Measurements from ENCODE around the gene GPR161. TPM values are rescaled to one million over a fixed set of nuclear protein-coding genes. Genes with fewer than 3 reads are reported as not detected.

Gene GPR161
- total and polyA plus RNA-seq, 2 experiments from 2014 or later: 7.9 to 11.6 TPM

DNA sequence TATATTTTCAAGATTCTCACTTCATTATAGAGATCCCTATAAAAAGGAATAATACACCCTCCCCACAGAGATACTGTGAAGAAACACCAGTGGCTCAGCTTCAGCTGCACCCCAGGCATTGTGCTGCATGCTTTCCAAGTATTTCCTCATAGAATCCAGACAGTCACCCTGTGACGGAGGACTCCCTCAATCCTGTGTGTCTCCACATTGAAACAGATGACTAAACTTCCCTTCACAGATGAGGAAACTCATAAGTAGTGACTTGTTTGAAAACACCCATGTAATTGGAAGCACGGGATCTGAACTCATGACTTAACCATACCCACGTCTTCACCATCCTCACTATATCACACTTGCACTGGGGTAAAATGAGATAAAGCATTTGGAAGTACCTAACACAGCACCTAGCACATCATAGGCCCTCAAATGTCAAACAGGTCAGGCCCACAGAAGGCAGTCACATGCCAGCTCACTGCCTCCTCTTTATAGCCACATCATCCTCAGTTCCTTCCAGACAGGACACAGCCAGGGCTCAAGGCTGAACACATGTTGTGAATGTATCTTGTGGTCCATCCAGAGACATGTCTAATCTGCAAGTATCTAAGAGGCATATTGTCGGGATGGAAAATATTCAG, 55.2 kb downstream of the GPR161 start:
- no peaks in the 10 kb centered on the region; the same call in 1 of the 2 replicates for H4K20me1 ChIP-seq (replicated peaks; ENCODE audit: insufficient read depth)
- no peaks in the 10 kb centered on the region for H3F3A ChIP-seq (replicated peaks; ENCODE audit: low read depth)
- H3K9me2 ChIP-seq (ENCODE audit: insufficient read depth): no peaks in the 10 kb centered on the region
- 0 out of 2 replicates have a peak, but pooled peaks cover under 1% of the 10 kb centered on the region for H3K36me3 ChIP-seq (ENCODE audit: insufficient read depth)
- TF ChIP-seq POLR2AphosphoS5 (IDR thresholded peaks at IDR 0.05; ENCODE audit: low read depth) (peak; percentile 10; the same call in 1 of the 2 replicates), NANOG (IDR thresholded peaks at IDR 0.05; ENCODE audit: borderline replicate concordance) (no peak)
- H3K4me1 ChIP-seq (ENCODE audit: insufficient read depth): no peaks in the 10 kb centered on the region
- Mint-ChIP-seq H3K4me1 (peaks cover 3% of the 10 kb centered on the region; the same call in 2 of the 3 replicates), H3K27me3 (ENCODE audit: insufficient read depth, low read depth, poor library complexity) (peaks cover 7% of the 10 kb centered on the region), H3K4me3 (no peak overlapping the region), H3K27ac (0 out of 2 replicates have a peak overlapping the region, but pooled peaks have one; percentile 50), H3K9me3 (no peaks in the 10 kb centered on the region), H3K36me3 (ENCODE audit: low read depth) (peaks cover 4% of the 10 kb centered on the region; the same call in 1 of the 3 replicates)
- H3K4me3 ChIP-seq: no peak overlapping the region
- ATAC-seq: no peak
- H2AFZ ChIP-seq: no peak overlapping the region
- no peak for DNase-seq (ENCODE audit: low spot score)
- no peak overlapping the region for H3K27ac ChIP-seq (ENCODE audit: low read depth)
- no peak overlapping the region for H3K4me2 ChIP-seq
- no peaks in the 10 kb centered on the region for H3K27me3 ChIP-seq (ENCODE audit: insufficient read depth)
- H3K79me2 ChIP-seq (replicated peaks; ENCODE audit: insufficient read depth): no peaks in the 10 kb centered on the region

DNA sequence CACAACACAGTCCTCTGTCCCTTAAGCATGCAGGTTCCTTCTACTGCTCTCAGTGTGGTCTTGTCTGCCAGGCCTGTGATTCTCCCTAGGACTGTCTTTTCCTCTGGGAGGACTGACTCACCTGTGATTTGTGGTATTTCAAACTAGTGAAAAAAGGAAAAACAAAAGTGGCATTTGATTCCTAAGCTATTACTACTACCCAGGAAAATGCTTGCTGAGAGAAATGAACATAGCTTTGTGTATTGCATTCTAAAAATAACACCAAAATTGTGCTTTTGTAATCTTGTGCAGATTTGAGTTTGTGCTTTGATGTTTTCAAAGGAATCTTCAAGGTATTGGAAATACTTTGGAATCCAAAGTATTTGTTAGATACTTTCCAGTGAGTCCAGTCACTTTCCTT, 57.0 kb downstream of the GPR161 start:
- Histone ChIP-seq H3K27ac (ENCODE audit: low read depth) (no peak overlapping the region), H4K20me1 (replicated peaks; ENCODE audit: insufficient read depth) (no peaks in the 10 kb centered on the region; the same call in none of the 2 replicates), H3K36me3 (ENCODE audit: insufficient read depth) (0 out of 2 replicates have a peak, but pooled peaks cover 8% of the 10 kb centered on the region), H3F3A (replicated peaks; ENCODE audit: low read depth) (no peaks in the 10 kb centered on the region), H3K4me2 (no peak overlapping the region), H3K79me2 (replicated peaks; ENCODE audit: insufficient read depth) (no peaks in the 10 kb centered on the region), H3K4me1 (ENCODE audit: insufficient read depth) (no peaks in the 10 kb centered on the region), H3K9me2 (ENCODE audit: insufficient read depth) (no peaks in the 10 kb centered on the region), H2AFZ (no peak overlapping the region), H3K4me3 (no peak overlapping the region), H3K27me3 (ENCODE audit: insufficient read depth) (no peaks in the 10 kb centered on the region)
- H3K4me1 Mint-ChIP-seq: peaks cover 3% of the 10 kb centered on the region; the same call in 2 of the 3 replicates
- no peak overlapping the region for H3K4me3 Mint-ChIP-seq
- H3K9me3 Mint-ChIP-seq: no peaks in the 10 kb centered on the region
- no peak for ATAC-seq
- peaks cover 4% of the 10 kb centered on the region; the same call in 1 of the 3 replicates for H3K36me3 Mint-ChIP-seq (ENCODE audit: low read depth)
- no peak for DNase-seq (ENCODE audit: low spot score)
- H3K27ac Mint-ChIP-seq: no peak overlapping the region
- peaks cover 5% of the 10 kb centered on the region for H3K27me3 Mint-ChIP-seq (ENCODE audit: insufficient read depth, low read depth, poor library complexity)
- TF ChIP-seq POLR2AphosphoS5 (IDR thresholded peaks at IDR 0.05; ENCODE audit: low read depth): no peak
- TF ChIP-seq, protein P1, sequence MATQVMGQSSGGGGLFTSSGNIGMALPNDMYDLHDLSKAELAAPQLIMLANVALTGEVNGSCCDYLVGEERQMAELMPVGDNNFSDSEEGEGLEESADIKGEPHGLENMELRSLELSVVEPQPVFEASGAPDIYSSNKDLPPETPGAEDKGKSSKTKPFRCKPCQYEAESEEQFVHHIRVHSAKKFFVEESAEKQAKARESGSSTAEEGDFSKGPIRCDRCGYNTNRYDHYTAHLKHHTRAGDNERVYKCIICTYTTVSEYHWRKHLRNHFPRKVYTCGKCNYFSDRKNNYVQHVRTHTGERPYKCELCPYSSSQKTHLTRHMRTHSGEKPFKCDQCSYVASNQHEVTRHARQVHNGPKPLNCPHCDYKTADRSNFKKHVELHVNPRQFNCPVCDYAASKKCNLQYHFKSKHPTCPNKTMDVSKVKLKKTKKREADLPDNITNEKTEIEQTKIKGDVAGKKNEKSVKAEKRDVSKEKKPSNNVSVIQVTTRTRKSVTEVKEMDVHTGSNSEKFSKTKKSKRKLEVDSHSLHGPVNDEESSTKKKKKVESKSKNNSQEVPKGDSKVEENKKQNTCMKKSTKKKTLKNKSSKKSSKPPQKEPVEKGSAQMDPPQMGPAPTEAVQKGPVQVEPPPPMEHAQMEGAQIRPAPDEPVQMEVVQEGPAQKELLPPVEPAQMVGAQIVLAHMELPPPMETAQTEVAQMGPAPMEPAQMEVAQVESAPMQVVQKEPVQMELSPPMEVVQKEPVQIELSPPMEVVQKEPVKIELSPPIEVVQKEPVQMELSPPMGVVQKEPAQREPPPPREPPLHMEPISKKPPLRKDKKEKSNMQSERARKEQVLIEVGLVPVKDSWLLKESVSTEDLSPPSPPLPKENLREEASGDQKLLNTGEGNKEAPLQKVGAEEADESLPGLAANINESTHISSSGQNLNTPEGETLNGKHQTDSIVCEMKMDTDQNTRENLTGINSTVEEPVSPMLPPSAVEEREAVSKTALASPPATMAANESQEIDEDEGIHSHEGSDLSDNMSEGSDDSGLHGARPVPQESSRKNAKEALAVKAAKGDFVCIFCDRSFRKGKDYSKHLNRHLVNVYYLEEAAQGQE (IDR thresholded peaks at IDR 0.05; ENCODE audit: unreplicated experiment): no peak
- no peak for TF ChIP-seq ZNF331 (CRISPR knock-in tag; IDR thresholded peaks at IDR 0.05; ENCODE audit: low read depth)
- TF ChIP-seq EZH2phosphoT487 (IDR thresholded peaks at IDR 0.05; ENCODE audit: unreplicated experiment): no peak
- no peak for TF ChIP-seq ZNF114 (CRISPR knock-in tag; IDR thresholded peaks at IDR 0.05)
- TF ChIP-seq, protein P2, sequence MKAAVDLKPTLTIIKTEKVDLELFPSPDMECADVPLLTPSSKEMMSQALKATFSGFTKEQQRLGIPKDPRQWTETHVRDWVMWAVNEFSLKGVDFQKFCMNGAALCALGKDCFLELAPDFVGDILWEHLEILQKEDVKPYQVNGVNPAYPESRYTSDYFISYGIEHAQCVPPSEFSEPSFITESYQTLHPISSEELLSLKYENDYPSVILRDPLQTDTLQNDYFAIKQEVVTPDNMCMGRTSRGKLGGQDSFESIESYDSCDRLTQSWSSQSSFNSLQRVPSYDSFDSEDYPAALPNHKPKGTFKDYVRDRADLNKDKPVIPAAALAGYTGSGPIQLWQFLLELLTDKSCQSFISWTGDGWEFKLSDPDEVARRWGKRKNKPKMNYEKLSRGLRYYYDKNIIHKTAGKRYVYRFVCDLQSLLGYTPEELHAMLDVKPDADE (IDR thresholded peaks at IDR 0.05): no peak
- TF ChIP-seq, protein P3, sequence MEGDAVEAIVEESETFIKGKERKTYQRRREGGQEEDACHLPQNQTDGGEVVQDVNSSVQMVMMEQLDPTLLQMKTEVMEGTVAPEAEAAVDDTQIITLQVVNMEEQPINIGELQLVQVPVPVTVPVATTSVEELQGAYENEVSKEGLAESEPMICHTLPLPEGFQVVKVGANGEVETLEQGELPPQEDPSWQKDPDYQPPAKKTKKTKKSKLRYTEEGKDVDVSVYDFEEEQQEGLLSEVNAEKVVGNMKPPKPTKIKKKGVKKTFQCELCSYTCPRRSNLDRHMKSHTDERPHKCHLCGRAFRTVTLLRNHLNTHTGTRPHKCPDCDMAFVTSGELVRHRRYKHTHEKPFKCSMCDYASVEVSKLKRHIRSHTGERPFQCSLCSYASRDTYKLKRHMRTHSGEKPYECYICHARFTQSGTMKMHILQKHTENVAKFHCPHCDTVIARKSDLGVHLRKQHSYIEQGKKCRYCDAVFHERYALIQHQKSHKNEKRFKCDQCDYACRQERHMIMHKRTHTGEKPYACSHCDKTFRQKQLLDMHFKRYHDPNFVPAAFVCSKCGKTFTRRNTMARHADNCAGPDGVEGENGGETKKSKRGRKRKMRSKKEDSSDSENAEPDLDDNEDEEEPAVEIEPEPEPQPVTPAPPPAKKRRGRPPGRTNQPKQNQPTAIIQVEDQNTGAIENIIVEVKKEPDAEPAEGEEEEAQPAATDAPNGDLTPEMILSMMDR (conservative IDR thresholded peaks at IDR 0.05; ENCODE audit: low read depth in 2 of 2): no peak
- TF ChIP-seq JUNB (IDR thresholded peaks at IDR 0.05; ENCODE audit: unreplicated experiment): no peak
- TF ChIP-seq EZH2 (IDR thresholded peaks at IDR 0.05; ENCODE audit: low read depth, unreplicated experiment): no peak
- TF ChIP-seq CREB1 (CRISPR knock-in tag; IDR thresholded peaks at IDR 0.05; ENCODE audit: low read depth): no peak
